Ramos (cell line): ENCODE data around the gene LYZL6.
"Not testable (repeated sequence)": the region's sequence is repeated elsewhere in the genome, so short reads cannot be mapped to it uniquely, and the experiment has no call there.

Source experiments
- in situ Hi-C: fragments of 300-500 bp; cut with MboI; formaldehyde crosslinking; loops from one replicate; pipeline ENCODE4 v1.14.3; 2022; ENCODE audit warnings: low sequenced_read_pairs; ENCODE audit not compliant: unreplicated experiment

Gene LYZL6

GRCh38 chr17:35949401-35949800, 5.9 kb upstream of the LYZL6 start:
- in situ Hi-C loops = no loop called here

GRCh38 chr17:35948092-35948491, 4.6 kb upstream of the LYZL6 start:
- in situ Hi-C loops = no loop called here

DNA sequence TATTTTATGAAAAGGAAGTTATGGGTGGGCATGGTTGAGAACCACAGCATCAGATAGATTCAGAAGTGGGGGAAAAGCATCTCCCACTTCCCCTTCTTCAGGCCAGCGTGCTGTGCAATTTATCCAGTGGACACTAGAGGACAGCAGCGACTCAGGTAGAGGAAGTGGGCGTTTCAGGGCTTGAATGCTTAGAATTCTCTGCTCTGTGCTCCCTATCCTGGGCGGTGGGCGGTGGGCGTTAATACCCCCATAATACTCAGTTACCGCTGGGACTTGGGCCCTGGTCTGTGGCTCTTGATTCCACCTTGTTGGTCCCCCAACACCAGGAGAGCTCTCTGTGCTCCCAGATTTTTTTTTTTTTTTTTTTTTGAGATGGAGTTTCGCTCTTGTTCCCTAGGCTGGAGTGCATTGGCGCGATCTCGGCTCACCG, 3.7 kb upstream of the LYZL6 start:
- in situ Hi-C loops = no loop called here

GRCh38 chr17:35944151-35944550, 638 bp upstream of the LYZL6 start:
- in situ Hi-C loops = no loop called here

DNA sequence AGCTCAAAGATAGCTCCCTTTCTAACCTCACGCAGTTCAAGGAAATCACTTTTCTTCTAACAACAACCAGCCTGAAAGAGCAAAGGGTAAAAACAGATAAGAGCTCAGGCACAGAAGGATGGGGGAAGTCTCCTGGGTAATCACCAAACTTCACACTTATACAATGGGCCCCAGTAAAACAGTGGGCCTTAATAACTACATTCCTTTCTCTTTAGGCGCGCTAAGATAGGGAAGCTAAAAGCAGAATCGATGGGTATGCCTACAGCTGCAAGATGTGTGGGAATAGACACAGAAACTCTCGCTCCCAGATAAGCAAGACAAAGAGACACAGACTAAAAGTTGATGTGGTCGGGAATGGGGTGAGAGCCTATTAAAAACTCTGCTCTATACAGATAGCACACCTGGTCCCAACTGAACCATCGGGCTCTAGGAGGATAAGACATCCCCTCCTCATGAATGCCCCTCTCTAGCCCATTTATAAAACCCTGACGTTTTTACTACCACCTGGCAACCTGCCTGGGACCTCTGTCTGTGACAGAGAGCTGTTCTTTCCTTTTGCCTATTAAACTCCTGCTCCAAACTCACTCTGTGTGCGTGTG, 826 bp downstream of the LYZL6 start:
- in situ Hi-C loops = no loop called here

DNA sequence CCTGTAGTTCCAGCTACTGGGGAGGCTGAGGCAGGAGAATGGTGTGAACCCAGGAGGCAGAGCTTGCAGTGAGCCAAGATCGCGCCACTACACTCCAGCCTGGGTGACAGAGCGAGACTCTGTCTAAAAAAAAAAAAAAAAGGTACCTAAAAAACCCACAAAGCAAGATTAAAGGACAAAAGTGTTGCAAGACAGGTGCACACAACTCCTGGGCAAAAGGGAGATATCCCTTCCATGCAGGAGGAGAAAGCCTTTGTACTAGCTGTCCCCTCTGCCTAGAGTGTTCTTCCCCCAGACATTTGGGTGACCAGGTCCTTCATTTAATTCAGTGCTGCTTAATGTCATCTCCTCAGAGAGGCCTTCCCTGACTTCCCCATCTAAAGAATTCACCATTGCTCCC, 5.0 kb downstream of the LYZL6 start:
- in situ Hi-C loops = not testable (repeated sequence)

- in situ Hi-C loops = no loop called here
Observed at GRCh38 chr17:35936063-35936462, 7.5 kb downstream of the LYZL6 start.

- in situ Hi-C loops = no loop called here
Observed at GRCh38 chr17:35934760-35935159, 8.8 kb downstream of the LYZL6 start.

- in situ Hi-C loops = no loop called here
Observed at GRCh38 chr17:35932586-35932985, 10.9 kb downstream of the LYZL6 start.

GRCh38 chr17:35931794-35932425, 11.6 kb downstream of the LYZL6 start:
- in situ Hi-C loops = no loop called here

GRCh38 chr17:35930211-35931065, 13.1 kb downstream of the LYZL6 start, which contains the start of gene RDM1:
RDM1 (minus strand) TSS chr17:35930773; CDS start chr17:35930727, 46 bp downstream.
- in situ Hi-C loops = no loop called here

GRCh38 chr17:35927714-35928113, 15.8 kb downstream of the LYZL6 start:
- in situ Hi-C loops = no loop called here

GRCh38 chr17:35923609-35924114, 19.9 kb downstream of the LYZL6 start:
- in situ Hi-C loops = no loop called here

GRCh38 chr17:35920229-35920628, 23.3 kb downstream of the LYZL6 start:
- in situ Hi-C loops = no loop called here

DNA sequence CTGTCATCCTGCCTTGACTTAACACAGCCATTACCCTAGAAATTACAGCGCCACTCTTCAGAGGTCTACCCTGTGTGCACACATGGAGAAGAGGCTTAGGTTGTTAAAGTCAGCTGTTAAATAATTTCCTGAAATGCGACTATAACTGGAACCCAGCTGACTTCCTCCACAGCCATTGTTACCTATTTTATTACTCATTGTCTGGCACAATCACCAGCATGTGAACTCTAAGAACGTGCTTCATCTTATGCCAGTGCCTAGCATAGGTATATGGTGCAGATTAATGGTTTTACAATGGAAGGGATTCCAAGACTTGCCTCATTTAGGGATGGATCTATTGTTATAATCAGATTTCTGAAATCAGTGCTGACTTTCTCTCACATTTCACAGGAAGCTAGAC, 24.8 kb downstream of the LYZL6 start:
- in situ Hi-C loops = no loop called here

DNA sequence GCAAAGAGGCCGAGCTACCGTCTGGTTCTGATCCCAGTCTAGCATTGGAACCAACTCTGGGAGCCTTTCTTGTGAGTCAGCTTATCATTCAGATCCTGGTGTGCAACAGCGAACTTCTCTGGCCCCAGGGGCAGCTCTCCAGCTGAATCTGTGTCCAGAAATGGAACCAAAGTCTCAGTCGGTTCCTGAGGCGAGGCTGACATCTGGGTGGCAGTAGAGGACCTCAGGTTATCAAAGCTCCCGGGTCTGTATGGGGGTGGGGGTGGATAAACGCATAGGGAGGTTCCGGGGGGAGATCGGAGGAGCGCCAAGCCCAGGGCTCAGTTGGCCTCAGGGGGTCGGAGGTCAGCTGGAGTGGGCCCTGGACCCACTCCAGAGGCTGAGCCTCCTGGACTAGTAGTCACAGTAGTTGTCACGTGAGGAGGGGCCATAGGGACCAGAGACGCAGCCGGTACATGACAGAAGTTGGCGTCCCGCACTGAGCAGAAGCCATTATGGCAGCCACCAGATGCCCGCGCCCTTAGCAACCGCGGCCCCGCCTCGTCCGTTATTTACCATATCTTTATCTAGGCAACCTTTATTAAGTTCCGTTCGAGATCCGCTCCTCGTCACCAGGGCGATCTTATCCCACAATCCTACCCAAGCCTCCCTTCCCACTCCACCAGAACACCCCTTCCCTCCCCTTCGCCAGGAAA, 25.8 kb downstream of the LYZL6 start:
- in situ Hi-C loops = no loop called here

- in situ Hi-C loops = no loop called here
Observed at GRCh38 chr17:35915153-35915964, 28.2 kb downstream of the LYZL6 start.

DNA sequence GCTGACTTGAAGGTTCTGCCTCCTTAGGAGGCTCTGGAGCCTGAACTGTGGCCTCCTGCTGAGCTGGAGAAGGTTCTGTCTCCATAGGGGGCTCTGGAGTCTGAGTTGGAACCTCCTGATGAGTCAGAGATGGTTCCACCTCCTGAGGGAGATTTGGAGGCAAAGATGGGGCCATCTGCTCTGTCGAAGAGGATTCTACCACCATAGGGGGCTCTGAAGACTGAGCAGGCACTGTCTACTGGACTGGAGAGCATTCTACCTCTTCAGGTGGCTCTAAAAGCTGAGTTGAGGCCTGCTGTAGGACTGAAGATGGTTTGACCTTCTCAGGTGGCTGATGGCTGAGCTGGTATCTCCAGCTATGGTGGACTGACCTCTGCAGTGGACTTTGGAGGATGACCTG, 29.2 kb downstream of the LYZL6 start:
- in situ Hi-C loops = no loop called here

- in situ Hi-C loops = no loop called here
Observed at GRCh38 chr17:35913609-35914008, 29.9 kb downstream of the LYZL6 start.

DNA sequence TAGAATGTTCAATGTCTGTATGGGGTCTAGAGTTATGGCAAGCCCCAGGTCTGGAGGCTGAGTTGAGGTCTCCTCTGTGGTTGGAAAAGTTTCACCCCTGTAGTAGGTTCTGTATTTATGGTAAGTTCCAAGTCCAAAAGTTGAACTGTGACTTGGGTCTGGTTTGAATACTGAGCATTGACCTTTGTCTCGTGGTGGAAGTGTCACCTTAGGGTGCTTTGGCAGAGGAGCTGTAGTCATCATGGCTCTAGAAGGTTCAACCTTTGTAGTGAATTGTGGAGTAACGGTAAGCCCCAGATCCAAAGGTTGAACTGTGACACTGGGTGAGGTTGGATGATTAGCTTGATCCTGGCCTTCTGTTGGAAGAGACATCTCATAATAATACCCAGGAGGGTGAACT, 30.6 kb downstream of the LYZL6 start:
- in situ Hi-C loops = no loop called here
